IMR-90 (cell line): ENCODE measurements around the gene ZNF276. TPM values are rescaled to one million over a fixed set of nuclear protein-coding genes. Genes with fewer than 3 reads are reported as not detected.

Experiments
- ATAC-seq: fragments of 200-7000 bp; cut with Tn5 transposase; 2 replicates; pipeline ENCODE4 v1.9.1; 2020; ENCODE audit warnings: low read depth, mild to moderate bottlenecking, moderate library complexity
- BruUV-seq: library from RNA; stranded (reverse); fragments of 400-500 nt; replicated peaks from 2 replicates; lab custom pipeline; 2021; lab: Mats Ljungman, UMichigan
- CTCF ChIA-PET: fragments of 300-600 bp; formaldehyde crosslinking; extraction: SDS; loops from one replicate; lab custom pipeline; 2021; ENCODE audit warnings: antibody characterized with exemption; lab: Yijun Ruan, JAX
- POLR2A ChIA-PET: fragments of 300-600 bp; sonication (Branson Sonifier 250); formaldehyde crosslinking; loops from one replicate; lab custom pipeline; 2022; ENCODE audit warnings: antibody characterized with exemption; ENCODE audit not compliant: unreplicated experiment; lab: Charles Lee
- DNase-seq: peaks from one replicate; pipeline ENCODE4 v3.0.0; 2013
- H2AFZ ChIP-seq: replicated peaks from 2 replicates; pipeline ENCODE3; 2013; ENCODE audit warnings: low read length, mild to moderate bottlenecking; ENCODE audit not compliant: poor library complexity
- H2AK5ac ChIP-seq: 2 replicates; pipeline ENCODE4 v1.6.1; 2013; ENCODE audit warnings: low read depth, low read length, inconsistent platforms
- H2AK9ac ChIP-seq: replicated peaks from 2 replicates; pipeline ENCODE3; 2013; ENCODE audit warnings: mild to moderate bottlenecking, low read depth, low read length, moderate library complexity; ENCODE audit not compliant: poor library complexity
- H2BK120ac ChIP-seq: 2 replicates; pipeline ENCODE4 v1.6.1; 2013; ENCODE audit warnings: low read depth, low read length, inconsistent platforms
- H2BK15ac ChIP-seq: 3 replicates; pipeline ENCODE4 v1.6.1; 2013; ENCODE audit warnings: low read depth, low read length, inconsistent platforms
- H2BK20ac ChIP-seq: 2 replicates; pipeline ENCODE4 v1.6.1; 2013; ENCODE audit warnings: low read depth, mild to moderate bottlenecking, inconsistent platforms, low read length, moderate library complexity
- H2BK5ac ChIP-seq: 2 replicates; pipeline ENCODE4 v1.6.1; 2013; ENCODE audit warnings: mild to moderate bottlenecking, low read depth, low read length, inconsistent platforms; ENCODE audit not compliant: poor library complexity, severe bottlenecking
- H3K14ac ChIP-seq: replicated peaks from 2 replicates; pipeline ENCODE4 v1.6.1; 2013; ENCODE audit warnings: low read depth, low read length, inconsistent platforms
- H3K18ac ChIP-seq: 2 replicates; pipeline ENCODE4 v1.6.1; 2013; ENCODE audit warnings: low read depth, low read length, control low read depth
- H3K23ac ChIP-seq: 2 replicates; pipeline ENCODE4 v1.6.1; 2013; ENCODE audit warnings: low read depth, low read length, inconsistent platforms
- H3K27ac ChIP-seq: 2 replicates; pipeline ENCODE4 v1.5.1; 2013; ENCODE audit warnings: mild to moderate bottlenecking, control low read depth, low read length; ENCODE audit not compliant: insufficient read depth
- H3K27me3 ChIP-seq: 2 replicates; pipeline ENCODE4 v1.6.1; 2013; ENCODE audit warnings: low read length; ENCODE audit not compliant: control insufficient read depth, insufficient read depth
- H3K36me3 ChIP-seq: 2 replicates; pipeline ENCODE4 v1.6.1; 2013; ENCODE audit warnings: low read length, mixed read lengths; ENCODE audit not compliant: control insufficient read depth, insufficient read depth
- H3K4ac ChIP-seq: 2 replicates; pipeline ENCODE4 v1.6.1; 2013; ENCODE audit warnings: low read depth, low read length, inconsistent platforms
- H3K4me1 ChIP-seq: 2 replicates; pipeline ENCODE4 v1.6.1; 2013; ENCODE audit warnings: low read length, mixed read lengths; ENCODE audit not compliant: control insufficient read depth, insufficient read depth
- H3K4me2 ChIP-seq: 2 replicates; pipeline ENCODE4 v1.6.1; 2013; ENCODE audit warnings: low read depth, mild to moderate bottlenecking, control low read depth, low read length, moderate library complexity
- H3K4me3 ChIP-seq: 2 replicates; pipeline ENCODE4 v1.5.1; 2013; ENCODE audit warnings: low read depth, mild to moderate bottlenecking, control low read depth, low read length, moderate library complexity; ENCODE audit not compliant: insufficient read depth
- H3K56ac ChIP-seq: 2 replicates; pipeline ENCODE4 v1.6.1; 2013; ENCODE audit warnings: low read length, inconsistent platforms; ENCODE audit not compliant: insufficient read depth; ENCODE audit errors: extremely low read depth
- H3K79me1 ChIP-seq, 2 experiments: 2 replicates each; pipeline ENCODE4 v1.6.1; 2013; ENCODE audit warnings: low read length in 2 of 2, inconsistent platforms in 1 of 2, low read depth in 1 of 2
- H3K9ac ChIP-seq: 2 replicates; pipeline ENCODE4 v1.6.1; 2013; ENCODE audit warnings: low read depth, low read length, control low read depth
- H3K9me1 ChIP-seq: 2 replicates; pipeline ENCODE4 v1.6.1; 2013; ENCODE audit warnings: low read length, inconsistent platforms; ENCODE audit not compliant: insufficient read depth
- H3K9me3 ChIP-seq: 2 replicates; pipeline ENCODE4 v1.6.1; 2013; ENCODE audit warnings: low read length; ENCODE audit not compliant: control insufficient read depth, insufficient read depth
- H4K20me1 ChIP-seq: 2 replicates; pipeline ENCODE4 v1.6.1; 2013; ENCODE audit warnings: low read length, inconsistent platforms; ENCODE audit not compliant: insufficient read depth
- H4K5ac ChIP-seq: 2 replicates; pipeline ENCODE4 v1.6.1; 2013; ENCODE audit warnings: mild to moderate bottlenecking, low read depth, low read length, control low read depth
- H4K8ac ChIP-seq, 2 experiments: 2 replicates each; pipeline ENCODE4 v1.6.1; 2013; ENCODE audit warnings: low read depth in 2 of 2, low read length in 2 of 2, control low read depth in 1 of 2, inconsistent platforms in 1 of 2
- H4K91ac ChIP-seq: 2 replicates; pipeline ENCODE4 v1.6.1; 2013; ENCODE audit warnings: low read depth, low read length, inconsistent platforms; ENCODE audit not compliant: insufficient read depth
- BHLHE40 ChIP-seq: fragments of 150-350 bp; IDR thresholded peaks from 2 replicates; pipeline ENCODE4 v1.6.1; 2016; ENCODE audit warnings: mild to moderate bottlenecking, low read depth, low read length
- CEBPB ChIP-seq: IDR thresholded peaks from 2 replicates; pipeline ENCODE4 v1.6.1; 2012; ENCODE audit warnings: low read depth, low read length, improper control_type of control experiment
- CHD1 ChIP-seq: IDR thresholded peaks from 2 replicates; pipeline ENCODE4 v1.6.1; 2012; ENCODE audit warnings: low read depth, low read length, improper control_type of control experiment
- CTCF ChIP-seq: conservative IDR thresholded peaks from 2 replicates; pipeline ENCODE4 v1.5.1; 2012; ENCODE audit warnings: mild to moderate bottlenecking, low read depth, low read length, improper control_type of control experiment
- FOS ChIP-seq: fragments of 150-350 bp; IDR thresholded peaks from 2 replicates; pipeline ENCODE4 v1.6.1; 2016; ENCODE audit warnings: low read depth, low read length
- MAFK ChIP-seq: IDR thresholded peaks from 2 replicates; pipeline ENCODE4 v1.6.1; 2012; ENCODE audit warnings: low read depth, low read length, improper control_type of control experiment
- MAZ ChIP-seq: IDR thresholded peaks from 2 replicates; pipeline ENCODE4 v1.6.1; 2012; ENCODE audit warnings: low read depth, mild to moderate bottlenecking, low read length, improper control_type of control experiment, moderate library complexity, borderline replicate concordance
- POLR2A ChIP-seq: IDR thresholded peaks from 2 replicates; pipeline ENCODE4 v1.6.1; 2012; ENCODE audit warnings: mild to moderate bottlenecking, low read depth, low read length
- RCOR1 ChIP-seq: IDR thresholded peaks from 2 replicates; pipeline ENCODE4 v1.6.1; 2012; ENCODE audit warnings: mild to moderate bottlenecking, low read length, improper control_type of control experiment; ENCODE audit not compliant: insufficient replicate concordance
- SMC3 ChIP-seq: fragments of 150-350 bp; IDR thresholded peaks from 2 replicates; pipeline ENCODE4 v1.6.1; 2016; ENCODE audit warnings: low read depth, mild to moderate bottlenecking, antibody characterized with exemption, low read length, moderate library complexity
- WGBS, 2 experiments: methylation state at CpG; one replicate each; pipeline versions ENCODE4 v1.1.5 to v1.1.7; 2013; ENCODE audit warnings: missing lambda C conversion rate in 2 of 2; ENCODE audit not compliant: insufficient read length in 1 of 2; ENCODE audit errors: extremely low coverage in 2 of 2; 5-methylcytosine and 5-hydroxymethylcytosine counted together
- dilution Hi-C: fragments of 300-500 bp; cut with HindIII; formaldehyde crosslinking; loops from one replicate; pipeline ENCODE4 v1.14.3; 2018; ENCODE audit warnings: low sequenced_read_pairs; ENCODE audit not compliant: unreplicated experiment
- in situ Hi-C: fragments of 300-500 bp; cut with MboI; formaldehyde crosslinking; loops from 3 replicates; pipeline ENCODE4 v1.14.3; 2019; ENCODE audit warnings: low sequenced_read_pairs, inconsistent platforms, mixed read lengths
- intact Hi-C: fragments of 100-400 bp; cut with micrococcal nuclease; formaldehyde crosslinking; loops from 2 replicates; pipeline ENCODE4 v1.10.0; 2022
- polyA plus RNA-seq, 3 experiments: library from polyadenylated mRNA; depleted of rRNA; stranded (reverse); fragments of >200 nt; gene quantifications; 2 replicates each; pipeline ENCODE4 v1.2.3, GENCODE V29; 2012; ENCODE audit warnings: low replicate concordance in 1 of 3
- total RNA-seq: library from RNA; depleted of rRNA; stranded (reverse); fragments of >200 nt; gene quantifications from 2 replicates; pipeline ENCODE4 v1.2.3, GENCODE V29; 2012
- TF ChIP-seq, protein P1 (sequence below): fragments of 150-350 bp; IDR thresholded peaks from 2 replicates; pipeline ENCODE4 v1.6.1; 2017; ENCODE audit warnings: mild to moderate bottlenecking, antibody characterized with exemption, low read length, low read depth

ZNF276 gene
- total and polyA plus RNA-seq, 2 of the 4 experiments (the other 2 are of a cell fraction): 4.1 to 18.6 TPM

DNA sequence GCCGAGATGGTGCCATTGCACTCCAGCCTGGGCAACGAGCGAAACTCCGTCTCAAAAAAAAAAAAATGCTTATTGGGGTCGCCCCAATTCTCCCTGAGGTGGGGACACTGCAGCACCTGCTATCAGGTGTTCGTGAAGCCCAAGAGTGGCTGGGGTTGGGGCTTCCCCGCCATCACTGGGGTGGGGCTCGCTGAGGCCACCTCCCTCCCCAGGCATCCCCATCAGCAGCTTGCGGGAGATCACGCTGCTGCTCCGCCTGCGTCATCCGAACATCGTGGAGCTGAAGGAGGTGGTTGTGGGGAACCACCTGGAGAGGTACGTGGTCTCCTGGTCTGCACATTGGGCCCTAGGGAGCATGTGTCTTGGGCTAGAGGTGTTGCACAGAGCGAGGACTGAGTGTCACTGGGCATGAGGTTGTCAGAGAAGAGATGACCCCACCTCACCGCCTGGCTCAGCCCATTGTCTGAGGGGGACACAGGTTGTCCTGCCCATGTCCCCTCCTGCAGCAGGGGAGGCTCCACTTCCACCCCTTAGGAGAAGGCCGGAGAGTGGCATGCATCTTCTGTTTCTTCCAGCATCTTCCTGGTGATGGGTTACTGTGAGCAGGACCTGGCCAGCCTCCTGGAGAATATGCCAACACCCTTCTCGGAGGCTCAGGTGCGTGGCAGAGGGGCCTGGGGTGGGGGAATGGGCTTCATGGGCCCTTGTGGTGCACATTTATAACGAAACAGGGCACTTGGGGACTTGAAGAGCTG lies 29.9 kb upstream of the ZNF276 start:
- no peak overlapping the region for H2AK9ac ChIP-seq
- H3K4me3 ChIP-seq: no peak overlapping the region
- no peaks in the 10 kb centered on the region for H3K27me3 ChIP-seq
- no peak overlapping the region for H2BK5ac ChIP-seq
- no peak overlapping the region for H3K56ac ChIP-seq
- H3K23ac ChIP-seq: no peak overlapping the region
- peaks cover 47% of the 10 kb centered on the region for H3K36me3 ChIP-seq
- H4K91ac ChIP-seq: no peak overlapping the region
- WGBS, 2 experiments: 100% methylated on average over 2 of the region's 21 CpGs; no CpG with 5 or more reads in 1 of the 2 experiments
- dilution Hi-C loops: no loop called here
- H3K27ac ChIP-seq: no peak overlapping the region
- no peak overlapping the region for H2BK15ac ChIP-seq
- no peak overlapping the region for H2AFZ ChIP-seq
- H4K20me1 ChIP-seq: peaks cover 9% of the 10 kb centered on the region
- in situ Hi-C loops: no loop called here
- TF ChIP-seq BHLHE40 (no peak), POLR2A (no peak), MAZ (no peak), CEBPB (no peak), CTCF (no peak), RCOR1 (no peak), CHD1 (no peak), MAFK (no peak), SMC3 (no peak), FOS (no peak)
- TF ChIP-seq, protein P1, sequence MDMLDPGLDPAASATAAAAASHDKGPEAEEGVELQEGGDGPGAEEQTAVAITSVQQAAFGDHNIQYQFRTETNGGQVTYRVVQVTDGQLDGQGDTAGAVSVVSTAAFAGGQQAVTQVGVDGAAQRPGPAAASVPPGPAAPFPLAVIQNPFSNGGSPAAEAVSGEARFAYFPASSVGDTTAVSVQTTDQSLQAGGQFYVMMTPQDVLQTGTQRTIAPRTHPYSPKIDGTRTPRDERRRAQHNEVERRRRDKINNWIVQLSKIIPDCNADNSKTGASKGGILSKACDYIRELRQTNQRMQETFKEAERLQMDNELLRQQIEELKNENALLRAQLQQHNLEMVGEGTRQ: no peak
- no peak overlapping the region for H3K9ac ChIP-seq
- no peaks in the 10 kb centered on the region for H3K9me3 ChIP-seq
- no peak overlapping the region for H4K8ac ChIP-seq
- H3K4me1 ChIP-seq: peaks cover 3% of the 10 kb centered on the region
- peaks cover 28 to 36% of the 10 kb centered on the region in 2 experiments for H3K79me1 ChIP-seq
- no peak overlapping the region for H2BK120ac ChIP-seq
- no peak overlapping the region for H4K5ac ChIP-seq
- ATAC-seq (no peak), DNase-seq (no peak)
- ChIA-PET POLR2A (no interaction called here), CTCF (no interaction called here)
- no peak overlapping the region for H3K4me2 ChIP-seq
- no peak overlapping the region for H2BK20ac ChIP-seq
- no peak overlapping the region for H3K14ac ChIP-seq
- intact Hi-C loops: no loop called here
- H2AK5ac ChIP-seq: no peak overlapping the region; the same call in 1 of the 2 replicates
- H3K18ac ChIP-seq: no peak overlapping the region
- no peak overlapping the region for H3K4ac ChIP-seq
- BruUV-seq: no TSS peak
- peaks cover 6% of the 10 kb centered on the region; the same call in 1 of the 2 replicates for H3K9me1 ChIP-seq
